ENCODE measurements around the gene TPPP2.

GRCh38 chr14:21069388-21070082, 39.5 kb downstream of the TPPP2 start:
- TF ChIP-seq CTCF (IDR thresholded peaks at IDR 0.05 in 2 of 3, conservative IDR thresholded peaks at IDR 0.05 in 1 of 3; ENCODE audit: insufficient read depth in 2 of 3, low read depth in 1 of 3, low read length in 3 of 3) (no peak), JUNB (CRISPR knock-in tag; conservative IDR thresholded peaks at IDR 0.05) (no peak), POLR2AphosphoS5 (IDR thresholded peaks at IDR 0.05; ENCODE audit: control insufficient read depth, insufficient read depth, low read depth, low read length) (no peak), SRF (CRISPR knock-in tag; IDR thresholded peaks at IDR 0.05) (no peak), ELF4 (CRISPR knock-in tag; IDR thresholded peaks at IDR 0.05) (no peak), SMC3 (conservative IDR thresholded peaks at IDR 0.05; ENCODE audit: insufficient read depth, low read depth, low read length) (no peak), ZBTB11 (CRISPR knock-in tag; IDR thresholded peaks at IDR 0.05) (no peak)

All from K562 (cell line).